Hepatocyte (in vitro differentiated cells): ENCODE measurements around the gene ZSCAN5A.

Experiments
- EZH2phosphoT487 ChIP-seq: fragments of 200-600 bp; sonication (generic); IDR thresholded peaks from one replicate; pipeline ENCODE4 v1.6.1; 2018; ENCODE audit warnings: antibody characterized with exemption, mild to moderate bottlenecking, low read depth, moderate library complexity; ENCODE audit not compliant: unreplicated experiment, severe bottlenecking
- TF ChIP-seq, protein P1 (sequence below): fragments of 200-600 bp; sonication (generic); IDR thresholded peaks from 2 replicates; pipeline ENCODE4 v1.5.1; 2016; ENCODE audit warnings: antibody characterized with exemption, mild to moderate bottlenecking; ENCODE audit not compliant: poor library complexity

DNA sequence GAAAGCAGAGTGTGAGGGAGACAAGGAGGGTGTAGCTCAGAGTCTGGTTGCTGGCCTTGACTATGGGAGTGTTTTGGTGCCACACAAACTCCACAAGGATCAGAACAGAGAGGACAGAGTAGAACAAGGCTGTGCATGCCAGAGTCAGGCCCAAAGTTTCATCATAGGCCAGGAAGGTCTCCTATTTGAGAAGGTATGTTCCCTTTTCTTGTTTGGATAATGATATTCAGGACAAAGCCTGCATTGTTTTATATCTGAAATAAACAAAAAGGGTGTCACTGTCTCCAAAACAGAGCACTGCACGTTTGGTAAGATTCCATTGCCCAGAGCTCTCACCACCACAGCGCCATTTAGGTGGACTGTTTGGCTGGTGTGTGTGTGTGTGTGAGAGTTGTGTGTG is 3.1 kb upstream of the ZSCAN5A start:
- TF ChIP-seq, protein P1, sequence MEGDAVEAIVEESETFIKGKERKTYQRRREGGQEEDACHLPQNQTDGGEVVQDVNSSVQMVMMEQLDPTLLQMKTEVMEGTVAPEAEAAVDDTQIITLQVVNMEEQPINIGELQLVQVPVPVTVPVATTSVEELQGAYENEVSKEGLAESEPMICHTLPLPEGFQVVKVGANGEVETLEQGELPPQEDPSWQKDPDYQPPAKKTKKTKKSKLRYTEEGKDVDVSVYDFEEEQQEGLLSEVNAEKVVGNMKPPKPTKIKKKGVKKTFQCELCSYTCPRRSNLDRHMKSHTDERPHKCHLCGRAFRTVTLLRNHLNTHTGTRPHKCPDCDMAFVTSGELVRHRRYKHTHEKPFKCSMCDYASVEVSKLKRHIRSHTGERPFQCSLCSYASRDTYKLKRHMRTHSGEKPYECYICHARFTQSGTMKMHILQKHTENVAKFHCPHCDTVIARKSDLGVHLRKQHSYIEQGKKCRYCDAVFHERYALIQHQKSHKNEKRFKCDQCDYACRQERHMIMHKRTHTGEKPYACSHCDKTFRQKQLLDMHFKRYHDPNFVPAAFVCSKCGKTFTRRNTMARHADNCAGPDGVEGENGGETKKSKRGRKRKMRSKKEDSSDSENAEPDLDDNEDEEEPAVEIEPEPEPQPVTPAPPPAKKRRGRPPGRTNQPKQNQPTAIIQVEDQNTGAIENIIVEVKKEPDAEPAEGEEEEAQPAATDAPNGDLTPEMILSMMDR: no peak
- TF ChIP-seq EZH2phosphoT487: no peak
